OCI-LY1 (cell line): Measurements from ENCODE around the gene UQCRHL.
A peak's percentile ranks its signal among the peaks of the same experiment; 100 is the strongest.
"Not testable (repeated sequence)": the region's sequence is repeated elsewhere in the genome, so short reads cannot be mapped to it uniquely, and the experiment has no call there.

Experiments used
- H2AFZ ChIP-seq: fragments of 200-600 bp; sonication (generic), shearing (Covaris generic); 2 replicates; pipeline ENCODE4 v1.6.0; 2014; ENCODE audit warnings: antibody characterized with exemption, mild to moderate bottlenecking, low read length
- H3F3A ChIP-seq: fragments of 200-600 bp; sonication (generic), shearing (Covaris generic); 2 replicates; pipeline ENCODE4 v1.6.0; 2014; ENCODE audit warnings: mild to moderate bottlenecking, antibody characterized with exemption, low read length, moderate library complexity; ENCODE audit not compliant: insufficient read depth
- H3K27ac ChIP-seq: fragments of 200-600 bp; sonication (generic); 2 replicates; pipeline ENCODE4 v1.5.1; 2014; ENCODE audit warnings: low read length, mixed run types, mild to moderate bottlenecking, low read depth; ENCODE audit not compliant: poor library complexity, severe bottlenecking
- H3K27me3 ChIP-seq: fragments of 200-600 bp; sonication (generic); 2 replicates; pipeline ENCODE4 v1.6.0; 2014; ENCODE audit warnings: antibody characterized with exemption, mild to moderate bottlenecking, low read length, moderate library complexity; ENCODE audit not compliant: insufficient read depth
- H3K36me3 ChIP-seq: fragments of 200-600 bp; sonication (generic); 2 replicates; pipeline ENCODE4 v1.6.1; 2014; ENCODE audit warnings: mild to moderate bottlenecking, antibody characterized with exemption, low read length, moderate library complexity, mixed read lengths; ENCODE audit not compliant: insufficient read depth
- H3K4me1 ChIP-seq: fragments of 200-600 bp; sonication (generic); 2 replicates; pipeline ENCODE4 v1.5.1; 2014; ENCODE audit warnings: mild to moderate bottlenecking, low read length, moderate library complexity; ENCODE audit not compliant: insufficient read depth, severe bottlenecking
- H3K4me2 ChIP-seq: fragments of 200-600 bp; sonication (generic), shearing (Covaris generic); 2 replicates; pipeline ENCODE4 v1.6.1; 2014; ENCODE audit warnings: low read length
- H3K4me3 ChIP-seq: fragments of 200-600 bp; sonication (generic); 2 replicates; pipeline ENCODE4 v1.5.1; 2014; ENCODE audit warnings: low read length, low read depth, mild to moderate bottlenecking, mixed read lengths; ENCODE audit not compliant: poor library complexity, severe bottlenecking
- H3K79me2 ChIP-seq: fragments of 200-600 bp; shearing (Covaris generic); 2 replicates; pipeline ENCODE4 v1.6.1; 2016; ENCODE audit warnings: mixed run types, low read length, mixed read lengths; ENCODE audit not compliant: insufficient read depth
- H3K9ac ChIP-seq: fragments of 200-600 bp; sonication (generic), shearing (Covaris generic); 2 replicates; pipeline ENCODE4 v1.6.1; 2014; ENCODE audit warnings: mild to moderate bottlenecking, low read length, mixed read lengths
- H3K9me2 ChIP-seq: fragments of 200-600 bp; sonication (generic), shearing (Covaris generic); 2 replicates; pipeline ENCODE4 v1.6.1; 2014; ENCODE audit warnings: low read depth, mild to moderate bottlenecking, low read length, mixed read lengths
- H3K9me3 ChIP-seq: fragments of 200-600 bp; shearing (Covaris generic); 2 replicates; pipeline ENCODE4 v1.6.1; 2014; ENCODE audit warnings: low read length, mixed read lengths
- H4K20me1 ChIP-seq: fragments of 200-600 bp; sonication (generic), shearing (Covaris generic); 2 replicates; pipeline ENCODE4 v1.6.0; 2016; ENCODE audit warnings: mild to moderate bottlenecking, low read length; ENCODE audit not compliant: insufficient read depth
- EZH2 ChIP-seq: fragments of 200-600 bp; sonication (generic), shearing (Covaris generic); IDR thresholded peaks from 2 replicates; pipeline ENCODE4 v1.8.0; 2017; ENCODE audit warnings: borderline replicate concordance, mixed run types, mild to moderate bottlenecking, antibody characterized with exemption, low read length, moderate library complexity, mixed read lengths
- TF ChIP-seq, protein P1 (sequence below): fragments of 200-600 bp; sonication (generic), shearing (Covaris generic); IDR thresholded peaks from 2 replicates; pipeline ENCODE4 v1.5.1; 2017; ENCODE audit warnings: mild to moderate bottlenecking, antibody characterized with exemption, low read length, moderate library complexity, mixed read lengths

Gene UQCRHL

GRCh38 chr1:15847100-15847892 is 39.8 kb upstream of the UQCRHL start, which contains the start of gene SPEN:
Gene SPEN (plus strand): TSS chr1:15847707. CDS start chr1:15848068, 361 bp downstream.
- no peak within 1 kb of the TSS for H2AFZ ChIP-seq
- H3K9ac ChIP-seq = peak within 1 kb of the TSS; percentile 87
- H3K4me3 ChIP-seq = peak within 1 kb of the TSS; percentile 90
- peak within 1 kb of the TSS; percentile 91 for H3K27ac ChIP-seq
- H3K9me3 ChIP-seq = no peaks in the 10 kb centered on the region
- no peak for TF ChIP-seq EZH2
- TF ChIP-seq, protein P1, sequence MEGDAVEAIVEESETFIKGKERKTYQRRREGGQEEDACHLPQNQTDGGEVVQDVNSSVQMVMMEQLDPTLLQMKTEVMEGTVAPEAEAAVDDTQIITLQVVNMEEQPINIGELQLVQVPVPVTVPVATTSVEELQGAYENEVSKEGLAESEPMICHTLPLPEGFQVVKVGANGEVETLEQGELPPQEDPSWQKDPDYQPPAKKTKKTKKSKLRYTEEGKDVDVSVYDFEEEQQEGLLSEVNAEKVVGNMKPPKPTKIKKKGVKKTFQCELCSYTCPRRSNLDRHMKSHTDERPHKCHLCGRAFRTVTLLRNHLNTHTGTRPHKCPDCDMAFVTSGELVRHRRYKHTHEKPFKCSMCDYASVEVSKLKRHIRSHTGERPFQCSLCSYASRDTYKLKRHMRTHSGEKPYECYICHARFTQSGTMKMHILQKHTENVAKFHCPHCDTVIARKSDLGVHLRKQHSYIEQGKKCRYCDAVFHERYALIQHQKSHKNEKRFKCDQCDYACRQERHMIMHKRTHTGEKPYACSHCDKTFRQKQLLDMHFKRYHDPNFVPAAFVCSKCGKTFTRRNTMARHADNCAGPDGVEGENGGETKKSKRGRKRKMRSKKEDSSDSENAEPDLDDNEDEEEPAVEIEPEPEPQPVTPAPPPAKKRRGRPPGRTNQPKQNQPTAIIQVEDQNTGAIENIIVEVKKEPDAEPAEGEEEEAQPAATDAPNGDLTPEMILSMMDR = no peak; the same call in 1 of the 2 replicates
- no peaks in the 10 kb centered on the region for H4K20me1 ChIP-seq
- 0 out of 2 replicates have a peak, but pooled peaks cover 5% of the 10 kb centered on the region for H3K36me3 ChIP-seq
- peaks cover 5% of the 10 kb centered on the region; the same call in 1 of the 2 replicates for H3F3A ChIP-seq
- H3K79me2 ChIP-seq = peaks cover 40% of the 10 kb centered on the region
- no peaks in the 10 kb centered on the region for H3K27me3 ChIP-seq
- peak within 1 kb of the TSS; percentile 78 for H3K4me2 ChIP-seq
- H3K4me1 ChIP-seq = peaks cover 60% of the 10 kb centered on the region
- no peaks in the 10 kb centered on the region for H3K9me2 ChIP-seq

DNA sequence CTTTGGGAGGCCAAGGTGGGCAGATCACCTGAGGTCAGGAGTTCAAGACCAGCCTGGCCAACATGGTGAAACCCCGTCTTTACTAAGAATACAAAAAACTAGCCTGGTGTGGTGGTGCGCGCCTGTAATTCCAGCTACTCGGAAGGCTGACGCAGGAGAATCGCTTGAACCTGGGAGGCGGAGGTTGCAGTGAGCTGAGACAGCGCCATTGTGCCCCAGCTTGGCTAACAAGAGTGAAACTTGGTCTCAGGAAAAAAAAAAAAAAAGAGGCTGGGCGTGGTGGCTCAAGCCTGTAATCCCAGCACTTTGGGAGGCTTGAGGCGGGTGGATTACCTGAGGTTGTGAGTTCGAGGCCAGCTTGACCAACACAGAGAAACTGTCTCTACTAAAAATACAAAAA is 38.6 kb upstream of the UQCRHL start:
- Histone ChIP-seq H3K4me1 (peaks cover 48% of the 10 kb centered on the region), H3K27ac (peak overlapping the region; percentile 91), H3K79me2 (peaks cover 28% of the 10 kb centered on the region), H3K4me2 (0 out of 2 replicates have a peak overlapping the region, but pooled peaks have one; percentile 77)
- not testable (repeated sequence) for H3K36me3 ChIP-seq, H3K4me3 ChIP-seq, H3K27me3 ChIP-seq, H3K9me2 ChIP-seq, H3F3A ChIP-seq, H3K9ac ChIP-seq, H4K20me1 ChIP-seq, H3K9me3 ChIP-seq, H2AFZ ChIP-seq

DNA sequence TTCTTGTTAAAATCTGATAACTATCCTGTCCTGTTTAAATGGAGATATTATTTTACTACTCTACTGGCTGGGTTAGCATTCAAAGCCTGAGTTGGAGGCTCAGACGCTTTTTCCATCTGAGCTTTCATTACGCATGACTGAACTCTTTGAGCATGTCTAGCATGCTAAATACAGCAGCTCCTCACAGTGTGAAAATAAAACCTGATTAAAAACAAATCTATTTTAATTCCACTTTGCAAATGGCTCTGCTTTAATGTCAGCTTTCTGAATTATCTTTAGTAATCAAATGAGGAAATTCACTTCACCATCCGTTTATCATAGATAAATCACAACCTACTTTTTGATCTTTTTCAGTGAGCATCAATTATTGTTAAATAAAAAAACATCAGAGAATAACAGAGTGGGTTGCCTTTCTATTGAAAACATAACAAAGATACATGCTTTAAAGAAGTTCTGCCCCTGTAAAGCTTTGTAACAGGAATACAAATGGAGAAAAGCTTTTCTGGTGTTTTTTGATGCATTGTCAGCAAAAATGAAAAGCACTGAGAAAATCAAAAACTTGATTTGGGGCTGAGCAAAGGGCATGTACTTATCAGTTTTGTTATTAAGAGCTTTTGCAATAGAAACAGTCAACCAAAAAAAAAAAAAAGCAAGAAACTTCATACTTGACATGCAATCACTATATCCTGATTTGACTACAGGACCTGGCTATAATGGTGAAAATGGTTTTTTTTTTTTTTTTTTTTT is 36.5 kb upstream of the UQCRHL start:
- Histone ChIP-seq H3K9me3 (no peaks in the 10 kb centered on the region), H3K4me3 (peak overlapping the region; percentile 36), H2AFZ (no peak overlapping the region), H3K27ac (peak overlapping the region; percentile 92), H3K9me2 (no peaks in the 10 kb centered on the region), H3K9ac (peak overlapping the region; percentile 49), H3F3A (peaks cover 5% of the 10 kb centered on the region; the same call in 1 of the 2 replicates), H3K4me1 (peaks cover 34% of the 10 kb centered on the region), H3K79me2 (peaks cover 7% of the 10 kb centered on the region), H3K4me2 (peak overlapping the region; percentile 60), H3K27me3 (no peaks in the 10 kb centered on the region), H4K20me1 (no peaks in the 10 kb centered on the region), H3K36me3 (0 out of 2 replicates have a peak, but pooled peaks cover 3% of the 10 kb centered on the region)
- no peak for TF ChIP-seq EZH2
- TF ChIP-seq, protein P1 = no peak
